GM19099 (cell line): ENCODE measurements around the gene NOS3.

Source experiments
- POLR2A ChIP-seq: IDR thresholded peaks from 3 replicates; pipeline ENCODE4 v1.6.1; 2011; ENCODE audit warnings: low read depth; ENCODE audit not compliant: insufficient read length; ENCODE audit errors: extremely low read depth

The NOS3 gene

GRCh38 chr7:150957133-150958020 is 33.4 kb upstream of the NOS3 start:
- TF ChIP-seq POLR2A = no peak

DNA sequence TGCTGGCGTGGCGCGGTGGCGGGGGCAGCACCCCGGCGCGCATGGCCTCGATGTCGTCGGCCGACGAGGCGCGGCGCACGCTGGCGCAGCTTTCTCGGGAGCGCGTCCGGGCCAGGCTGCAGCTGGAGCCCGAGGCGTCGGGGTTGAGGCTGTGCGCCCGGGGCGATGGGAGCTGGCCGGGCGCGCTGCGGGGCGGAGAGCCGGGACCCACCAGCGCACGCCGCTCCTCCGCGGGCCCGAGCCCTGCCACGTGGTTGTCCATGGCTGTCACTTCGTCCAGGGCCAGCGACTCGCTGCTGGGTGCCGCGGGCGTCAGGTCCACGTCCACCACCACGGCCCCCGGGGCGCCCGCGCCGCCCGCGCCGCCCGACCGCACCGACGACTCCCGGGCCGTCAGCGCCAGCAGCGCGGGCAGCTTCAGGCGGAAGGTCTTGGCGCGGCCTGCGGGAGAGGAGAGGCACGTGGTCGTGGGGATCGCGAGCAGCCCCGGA is 32.7 kb upstream of the NOS3 start:
- no peak for TF ChIP-seq POLR2A

DNA sequence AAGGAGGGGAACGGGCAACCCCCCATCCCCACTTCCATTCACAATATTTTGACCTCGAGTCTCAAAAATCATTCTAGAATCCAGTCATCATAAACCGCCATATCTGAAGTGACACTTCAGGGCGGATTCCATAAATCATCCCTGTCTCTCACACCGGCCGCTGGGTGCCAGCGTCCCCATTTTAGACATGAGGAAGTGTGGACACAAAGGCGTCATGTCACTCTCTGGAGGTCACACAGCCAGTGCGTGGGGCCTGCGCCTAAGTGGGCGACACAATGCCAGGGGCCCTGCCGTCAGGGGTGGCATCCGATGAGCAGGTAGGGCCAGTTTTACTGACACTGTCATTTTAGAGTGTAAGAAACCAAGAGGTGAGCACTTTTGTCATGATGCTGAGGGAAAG is 32.2 kb upstream of the NOS3 start:
- no peak for TF ChIP-seq POLR2A

DNA sequence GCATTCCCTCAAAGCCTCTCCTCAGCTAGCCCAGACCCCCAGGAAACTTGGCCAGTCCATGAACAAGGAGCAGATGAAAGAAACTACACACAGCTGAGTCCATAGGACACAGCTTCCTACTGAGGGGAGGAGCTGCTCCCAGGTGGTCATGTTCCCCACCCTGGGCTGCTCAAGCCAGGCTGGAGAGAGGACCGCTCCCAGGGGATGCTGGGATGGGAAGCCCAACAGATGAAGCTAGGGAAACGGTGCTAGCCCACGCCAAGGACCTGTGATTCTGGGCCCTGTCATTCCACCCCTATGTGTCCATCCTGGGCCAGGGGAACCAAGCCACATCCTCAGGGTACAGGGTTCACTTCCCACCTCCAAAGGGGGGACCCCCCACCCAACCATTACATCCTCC is 31.7 kb upstream of the NOS3 start:
- TF ChIP-seq POLR2A = no peak

DNA sequence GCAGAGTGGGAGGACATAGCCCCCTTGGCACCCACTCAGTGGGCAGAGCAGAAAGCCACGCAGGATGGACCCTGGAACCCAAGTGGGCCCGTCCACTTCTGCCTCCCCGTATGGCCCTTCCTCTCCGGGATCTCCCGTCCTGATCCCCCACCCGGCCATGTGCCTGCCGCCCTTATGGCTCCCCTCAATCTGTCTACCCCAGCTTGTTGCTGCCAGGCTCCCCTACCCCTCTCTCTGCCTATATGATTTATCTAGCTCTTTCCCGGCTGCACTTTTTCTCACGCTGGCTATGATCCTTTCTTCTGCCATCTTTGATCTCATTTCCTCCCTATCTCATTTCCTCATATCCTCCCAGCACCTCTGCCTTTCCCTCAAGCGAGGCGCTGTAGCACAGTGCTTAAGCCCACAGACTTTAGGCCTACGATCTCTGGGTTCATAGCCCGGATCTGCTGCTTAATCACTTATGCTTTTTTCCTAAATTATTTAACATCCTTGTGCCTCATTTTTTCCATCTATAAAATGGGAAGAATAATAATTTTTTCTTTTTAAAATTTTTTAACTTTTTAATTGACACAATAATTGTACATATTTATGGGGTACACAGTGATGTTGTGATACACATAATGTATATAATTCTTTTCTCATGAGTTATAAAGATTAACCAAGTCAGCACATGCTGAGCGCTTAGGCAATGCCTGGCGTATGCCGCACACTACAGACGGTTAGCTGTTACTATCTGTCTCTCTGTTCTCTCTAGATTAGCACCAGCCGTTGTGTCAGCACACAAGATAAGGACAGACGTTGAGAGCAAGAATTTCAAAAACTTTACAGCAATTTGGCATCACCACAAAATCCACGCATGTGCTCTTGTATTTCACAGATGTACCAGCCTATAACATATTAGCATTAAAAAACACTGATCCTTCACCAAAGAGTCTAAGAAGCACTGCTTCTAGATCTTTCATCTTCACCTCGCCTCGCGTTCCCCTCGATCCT is 30.8 kb upstream of the NOS3 start:
- TF ChIP-seq POLR2A = no peak

DNA sequence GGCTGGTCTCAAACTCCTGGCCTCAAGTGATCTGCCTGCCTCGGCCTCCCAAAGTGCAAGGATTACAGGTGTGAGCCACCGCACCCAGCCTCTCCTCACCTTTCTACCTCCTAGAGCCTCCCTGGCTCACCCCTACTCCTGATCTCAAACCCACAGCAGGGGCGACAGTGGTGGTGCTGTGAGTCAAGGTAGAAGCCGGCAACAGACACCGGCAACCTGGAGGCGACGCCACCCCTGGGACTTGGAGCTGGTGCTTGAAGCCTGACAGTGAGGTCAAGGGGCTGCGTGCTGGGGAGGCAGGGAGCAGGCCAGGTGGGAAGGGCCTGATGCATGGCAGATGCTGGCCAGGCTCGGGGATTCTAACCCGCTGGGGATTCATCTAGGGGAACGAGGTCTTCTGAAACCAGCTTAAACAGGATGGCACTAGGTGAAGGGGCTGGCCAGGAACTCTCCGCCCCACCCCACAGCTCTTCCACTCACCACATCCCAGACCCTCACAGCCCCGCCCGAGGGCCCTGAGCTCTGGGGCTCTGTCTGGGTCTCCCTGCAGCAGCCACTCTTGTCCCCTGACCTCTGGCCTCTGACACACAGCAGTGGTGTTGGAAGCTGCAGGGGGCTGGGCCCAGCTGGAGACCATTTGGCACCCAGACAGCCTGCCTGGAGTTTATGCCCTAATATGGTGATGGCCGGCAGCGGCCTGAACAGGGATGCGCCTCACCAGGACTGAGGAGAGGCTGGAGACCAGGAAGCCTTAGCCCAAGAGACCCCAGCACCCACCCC is 29.1 kb upstream of the NOS3 start:
- TF ChIP-seq POLR2A = no peak

DNA sequence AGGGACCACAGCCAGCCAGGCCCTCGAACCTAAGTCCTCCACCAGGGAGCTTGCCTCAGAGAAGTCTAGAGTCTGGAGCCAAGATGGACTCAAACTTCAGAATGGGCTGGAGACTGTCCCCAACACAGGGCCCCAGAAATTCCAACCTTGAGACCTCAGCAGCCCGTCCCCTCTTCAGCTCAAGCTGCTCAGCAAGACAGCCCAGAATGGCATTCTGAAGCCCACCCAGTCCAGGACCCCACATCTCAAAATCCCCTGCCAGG is 28.6 kb upstream of the NOS3 start:
- no peak for TF ChIP-seq POLR2A

DNA sequence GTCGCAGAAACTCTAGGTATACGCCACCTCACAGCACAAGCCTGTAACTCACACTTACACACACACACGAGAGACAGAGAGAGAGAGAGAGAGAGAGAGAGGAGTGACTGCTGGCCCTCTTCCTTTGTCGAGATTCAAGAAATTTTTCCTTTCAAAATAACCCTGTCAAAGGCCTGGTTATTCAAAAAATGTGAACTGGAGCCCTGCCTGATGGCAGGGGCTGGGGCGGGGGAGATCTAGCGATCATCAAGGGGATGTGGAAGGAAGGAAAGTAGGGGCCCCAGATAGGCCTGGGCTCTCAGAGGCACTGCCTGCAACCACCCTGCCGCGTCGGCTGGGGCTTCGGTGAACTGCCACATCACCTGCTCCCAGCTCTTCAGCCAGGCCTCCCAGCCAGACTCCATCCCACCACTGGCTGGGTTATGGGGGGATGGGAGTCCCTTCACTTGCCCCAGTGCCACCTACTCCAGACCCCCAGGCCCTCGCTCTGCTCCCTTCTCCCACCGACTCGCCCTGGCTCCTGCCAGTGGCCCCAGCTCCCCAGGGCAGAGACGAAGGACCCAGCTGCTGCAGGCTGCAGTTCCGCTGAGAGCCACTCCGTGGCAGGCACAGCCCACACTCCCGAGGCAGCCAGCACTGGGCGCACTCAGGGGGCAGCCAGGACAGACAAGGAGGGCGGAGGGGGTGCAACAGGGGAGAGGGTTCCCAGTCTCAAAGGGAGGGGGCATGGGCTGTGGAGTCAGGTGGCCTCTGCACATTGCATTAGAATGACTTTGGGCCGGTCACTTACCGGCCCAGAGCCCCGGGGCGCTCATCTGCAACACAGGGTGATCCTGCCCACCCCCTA is 28.0 kb upstream of the NOS3 start:
- TF ChIP-seq POLR2A = no peak

DNA sequence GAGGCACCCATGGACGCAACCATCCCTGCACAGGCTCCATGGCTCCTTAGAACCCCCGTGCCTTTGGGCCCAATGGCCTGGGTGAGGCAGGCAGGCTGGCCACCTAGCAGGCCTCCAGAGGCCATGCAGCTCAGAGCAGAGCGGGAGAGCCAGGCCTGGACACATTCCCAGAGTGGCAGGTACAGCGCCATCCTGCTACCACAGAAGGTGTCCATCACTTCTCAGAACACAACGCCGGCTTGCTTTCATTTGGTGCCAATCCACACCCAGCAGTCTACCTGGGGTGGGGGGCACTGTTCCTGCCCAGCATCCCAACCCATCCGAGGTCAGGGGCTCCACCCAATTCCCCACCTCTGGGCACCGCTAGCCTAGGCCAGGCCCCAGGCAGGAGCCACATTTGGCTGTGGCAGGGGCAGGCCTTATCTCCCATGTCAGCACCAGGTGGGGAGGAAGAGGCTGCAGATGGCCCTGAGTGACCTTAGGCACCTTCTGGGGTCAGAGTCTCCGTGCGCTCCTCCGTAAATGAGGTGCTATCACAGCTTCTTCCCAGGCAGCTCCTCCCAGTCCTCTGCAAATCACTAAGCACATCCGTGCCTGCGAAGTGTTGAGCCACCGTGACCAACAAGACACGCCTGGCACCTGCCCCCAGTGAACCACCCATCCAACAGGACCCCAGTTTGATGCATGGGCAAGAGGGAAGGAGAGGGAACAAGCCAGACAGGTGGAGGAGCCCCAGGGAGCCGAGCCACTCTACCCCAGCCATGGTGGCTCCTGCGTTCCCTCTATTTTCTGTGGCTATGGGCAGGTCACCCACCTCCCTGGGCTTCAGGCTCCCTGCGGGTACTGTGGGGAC is 26.9 kb upstream of the NOS3 start:
- TF ChIP-seq POLR2A = no peak

- TF ChIP-seq POLR2A = no peak
These were observed 26.2 kb upstream of the NOS3 start for GRCh38 chr7:150964593-150965111.

DNA sequence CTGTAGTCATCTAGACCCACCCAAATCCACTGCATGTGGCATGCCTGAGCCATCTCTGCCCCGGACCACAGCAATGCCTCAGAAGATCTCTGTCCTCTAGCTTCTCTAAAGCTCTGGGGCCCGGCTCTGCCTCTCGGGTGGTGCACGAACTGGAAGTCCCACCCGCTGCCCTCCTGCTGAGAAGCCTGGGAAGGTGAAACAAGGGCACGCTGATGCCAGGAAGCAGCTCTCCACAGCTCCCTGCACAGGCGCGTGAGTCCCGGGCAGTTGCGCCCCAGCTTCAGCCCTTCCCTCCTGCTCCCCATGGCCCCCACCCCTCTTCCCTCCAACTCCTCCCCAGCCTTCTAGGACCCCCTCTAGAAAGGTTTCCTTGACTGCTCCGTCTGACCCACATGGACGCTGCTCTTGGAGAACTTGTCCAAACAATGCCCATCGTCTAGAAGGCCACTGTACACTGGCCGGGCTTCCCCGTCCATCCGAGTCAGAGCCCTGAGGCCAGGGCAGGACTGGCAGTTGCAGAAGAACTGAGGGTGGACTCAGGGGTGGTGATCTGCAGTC is 25.5 kb upstream of the NOS3 start:
- TF ChIP-seq POLR2A = no peak

DNA sequence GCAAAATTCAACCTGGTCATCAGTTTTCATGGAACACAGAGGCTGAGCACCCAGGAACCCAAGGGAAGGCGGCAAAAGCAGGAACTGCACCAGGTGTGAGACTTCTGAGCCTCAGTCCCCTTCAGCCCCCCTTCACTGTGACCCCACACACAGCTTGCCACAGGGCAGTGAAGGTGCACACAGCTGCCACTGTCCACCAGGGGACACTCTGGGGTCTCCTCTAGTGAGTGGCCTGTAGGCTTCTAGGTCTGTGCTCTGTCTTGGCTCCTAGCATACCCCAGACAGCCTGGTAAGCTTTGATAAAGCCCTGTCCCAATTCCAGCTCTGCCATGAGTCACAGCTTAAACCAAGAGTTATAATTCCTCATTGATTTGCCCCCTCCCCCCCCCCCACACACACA is 24.8 kb upstream of the NOS3 start:
- TF ChIP-seq POLR2A = no peak

DNA sequence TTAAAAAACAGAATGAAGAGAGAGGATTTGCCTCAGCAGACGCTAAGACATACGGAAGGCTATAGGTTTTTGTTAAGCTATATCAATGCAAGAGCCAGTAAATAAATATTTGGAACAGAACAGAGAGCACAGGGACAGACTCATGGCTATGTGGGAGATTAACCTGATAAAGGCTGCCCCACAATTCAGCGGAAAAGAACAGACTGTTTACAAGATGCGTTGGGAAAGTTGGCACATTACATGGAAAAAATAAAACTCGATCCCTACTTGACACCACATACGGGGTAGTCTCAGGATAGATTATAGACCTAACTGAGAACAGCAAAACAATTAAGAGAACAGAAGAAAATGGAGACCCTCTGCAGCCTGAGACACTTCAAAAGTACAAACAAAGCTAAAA is 23.5 kb upstream of the NOS3 start:
- no peak for TF ChIP-seq POLR2A

DNA sequence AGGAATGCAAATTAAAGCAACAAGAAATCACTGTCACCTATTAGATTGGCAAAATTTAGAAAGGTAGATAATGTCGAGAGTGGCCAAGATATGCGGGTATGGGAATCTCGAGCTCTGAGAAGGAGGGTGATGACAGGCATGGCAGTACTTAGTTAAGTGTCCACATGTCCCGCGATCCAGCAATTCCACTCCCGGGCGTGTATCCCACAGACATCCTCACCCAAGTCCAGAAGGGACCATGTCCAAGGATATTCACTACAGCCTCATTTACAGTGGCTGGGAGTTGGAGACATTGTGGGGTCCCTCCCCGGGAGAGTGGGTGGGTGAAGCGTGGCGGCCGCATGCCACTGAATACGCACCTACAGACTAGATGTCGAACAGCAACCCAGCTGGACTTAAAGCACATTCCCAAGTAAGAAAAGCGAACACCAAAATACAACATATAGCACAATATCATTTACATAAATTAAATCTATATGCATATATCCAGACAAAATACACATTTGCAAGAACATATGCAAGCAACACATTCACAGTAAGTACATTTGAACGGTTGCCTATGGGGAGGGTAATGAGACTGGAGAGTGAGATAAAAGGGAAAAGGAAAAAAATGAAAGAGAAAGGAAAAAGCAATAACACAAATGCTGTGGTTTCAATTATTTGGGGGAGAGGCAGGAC is 22.6 kb upstream of the NOS3 start:
- TF ChIP-seq POLR2A = no peak
